Measurements from ENCODE around the gene SSBP3. TPM values are rescaled to one million over a fixed set of nuclear protein-coding genes. Genes with fewer than 3 reads are reported as not detected.

SSBP3 gene
- total RNA-seq, 2 experiments from 2014 or later, result 16.5 to 44.9 TPM

DNA sequence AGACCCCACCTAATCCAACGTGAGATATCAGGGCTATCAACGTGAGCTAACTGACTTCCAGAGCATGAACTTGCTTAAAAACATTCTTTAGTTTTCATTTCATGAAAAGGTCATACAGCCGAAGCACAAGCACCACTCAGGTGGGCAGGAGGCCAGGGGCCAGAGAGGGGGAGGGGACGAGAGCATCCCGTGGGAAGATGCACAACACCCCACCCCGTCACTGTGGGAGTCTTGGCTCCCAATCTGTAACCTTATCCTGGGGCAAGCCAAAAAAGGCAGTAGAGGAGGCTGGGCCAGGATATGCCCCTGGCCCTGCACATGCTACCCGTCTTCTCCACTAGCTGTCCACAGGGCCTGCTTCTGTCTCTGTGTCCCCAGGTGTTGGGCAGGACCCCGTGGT, 31.4 kb downstream of the SSBP3 start:
- peaks cover 94% of the 10 kb centered on the region for H3K4me1 ChIP-seq (ENCODE audit: insufficient read depth, low read length, poor library complexity, severe bottlenecking)
- no peaks in the 10 kb centered on the region for H3K9me2 ChIP-seq (ENCODE audit: insufficient read depth, low read length)
- peaks cover 35% of the 10 kb centered on the region; the same call in 1 of the 2 replicates for H3K79me2 ChIP-seq (ENCODE audit: insufficient read depth, low read depth, low read length)
- H3K4me2 ChIP-seq (ENCODE audit: low read length), result peak overlapping the region; percentile 82
- peak overlapping the region; percentile 95 for H3K27ac ChIP-seq (ENCODE audit: low read depth, low read length, poor library complexity, severe bottlenecking)
- ChIA-PET POLR2A (interaction anchor here (0.6 to 1.9 kb wide), 4 partner anchors 9 to 512 kb away, joined by 3 to 8 read pairs (median 6); partner anchors contain the start of gene DHCR24), CTCF (ENCODE audit: unreplicated experiment) (interaction anchor here (0.9 kb wide), 1 partner anchor 10 kb away, joined by 3 read pairs; no protein-coding TSS in a partner anchor)
- no peak overlapping the region for H2AFZ ChIP-seq (ENCODE audit: low read length)
- no peak for TF ChIP-seq EZH2phosphoT487 (IDR thresholded peaks at IDR 0.05; ENCODE audit: borderline replicate concordance, low read depth, low read length)
- TF ChIP-seq, protein P1, sequence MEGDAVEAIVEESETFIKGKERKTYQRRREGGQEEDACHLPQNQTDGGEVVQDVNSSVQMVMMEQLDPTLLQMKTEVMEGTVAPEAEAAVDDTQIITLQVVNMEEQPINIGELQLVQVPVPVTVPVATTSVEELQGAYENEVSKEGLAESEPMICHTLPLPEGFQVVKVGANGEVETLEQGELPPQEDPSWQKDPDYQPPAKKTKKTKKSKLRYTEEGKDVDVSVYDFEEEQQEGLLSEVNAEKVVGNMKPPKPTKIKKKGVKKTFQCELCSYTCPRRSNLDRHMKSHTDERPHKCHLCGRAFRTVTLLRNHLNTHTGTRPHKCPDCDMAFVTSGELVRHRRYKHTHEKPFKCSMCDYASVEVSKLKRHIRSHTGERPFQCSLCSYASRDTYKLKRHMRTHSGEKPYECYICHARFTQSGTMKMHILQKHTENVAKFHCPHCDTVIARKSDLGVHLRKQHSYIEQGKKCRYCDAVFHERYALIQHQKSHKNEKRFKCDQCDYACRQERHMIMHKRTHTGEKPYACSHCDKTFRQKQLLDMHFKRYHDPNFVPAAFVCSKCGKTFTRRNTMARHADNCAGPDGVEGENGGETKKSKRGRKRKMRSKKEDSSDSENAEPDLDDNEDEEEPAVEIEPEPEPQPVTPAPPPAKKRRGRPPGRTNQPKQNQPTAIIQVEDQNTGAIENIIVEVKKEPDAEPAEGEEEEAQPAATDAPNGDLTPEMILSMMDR (conservative IDR thresholded peaks at IDR 0.05; ENCODE audit: low read length), result no peak
- DNase-seq (ENCODE audit: low spot score), result no peak
- no peaks in the 10 kb centered on the region for H4K20me1 ChIP-seq (ENCODE audit: insufficient read depth, low read length)
- no peaks in the 10 kb centered on the region for H3K9me3 ChIP-seq (ENCODE audit: low read length)
- H3K4me3 ChIP-seq (ENCODE audit: low read depth, low read length, poor library complexity, severe bottlenecking), result peak overlapping the region; percentile 57
- BruUV-seq (replicated peaks), result no TSS peak
- intact Hi-C loops (cut with micrococcal nuclease; ENCODE audit: unreplicated experiment), result no loop called here
- peaks cover 6% of the 10 kb centered on the region; the same call in 1 of the 2 replicates for H3K36me3 ChIP-seq (ENCODE audit: insufficient read depth, low read length)

DNA sequence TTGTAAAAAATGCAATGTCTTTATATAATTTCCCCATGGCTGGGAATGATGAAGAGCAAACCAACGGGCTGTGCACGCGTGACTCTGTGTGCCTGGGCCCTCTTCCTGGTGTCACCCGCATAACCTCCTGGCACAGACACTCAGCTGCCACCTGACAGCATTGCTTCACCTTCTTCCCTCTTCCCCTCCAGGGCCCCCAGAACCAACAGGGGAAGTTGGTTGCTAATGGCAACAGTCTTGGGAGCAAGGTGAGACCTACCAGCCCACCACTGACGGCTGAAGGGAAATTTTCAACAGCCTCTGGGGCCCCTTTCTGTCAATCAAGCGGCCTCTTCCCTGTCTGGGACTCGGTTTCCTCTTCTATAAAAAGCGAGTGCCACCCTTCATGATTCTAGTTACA, 33.2 kb downstream of the SSBP3 start:
- Histone ChIP-seq H3K79me2 (ENCODE audit: insufficient read depth, low read depth, low read length) (peaks cover 29% of the 10 kb centered on the region; the same call in 1 of the 2 replicates), H3K9me2 (ENCODE audit: insufficient read depth, low read length) (no peaks in the 10 kb centered on the region), H4K20me1 (ENCODE audit: insufficient read depth, low read length) (no peaks in the 10 kb centered on the region), H2AFZ (ENCODE audit: low read length) (no peak overlapping the region), H3K4me1 (ENCODE audit: insufficient read depth, low read length, poor library complexity, severe bottlenecking) (peaks cover 78% of the 10 kb centered on the region), H3K36me3 (ENCODE audit: insufficient read depth, low read length) (peaks cover 12% of the 10 kb centered on the region; the same call in 1 of the 2 replicates), H3K4me2 (ENCODE audit: low read length) (peak overlapping the region; percentile 82), H3K27ac (ENCODE audit: low read depth, low read length, poor library complexity, severe bottlenecking) (peak overlapping the region; percentile 95), H3K9me3 (ENCODE audit: low read length) (no peaks in the 10 kb centered on the region), H3K4me3 (ENCODE audit: low read depth, low read length, poor library complexity, severe bottlenecking) (peak overlapping the region; percentile 41)
- ChIA-PET CTCF (ENCODE audit: unreplicated experiment) (no interaction called here), POLR2A (no interaction called here)
- intact Hi-C loops (cut with micrococcal nuclease; ENCODE audit: unreplicated experiment), result no loop called here
- TF ChIP-seq, protein P1 (conservative IDR thresholded peaks at IDR 0.05; ENCODE audit: low read length), result no peak
- no peak for TF ChIP-seq EZH2phosphoT487 (IDR thresholded peaks at IDR 0.05; ENCODE audit: borderline replicate concordance, low read depth, low read length)
- BruUV-seq (replicated peaks), result no TSS peak
- DNase-seq (ENCODE audit: low spot score), result peak; percentile 73

DNA sequence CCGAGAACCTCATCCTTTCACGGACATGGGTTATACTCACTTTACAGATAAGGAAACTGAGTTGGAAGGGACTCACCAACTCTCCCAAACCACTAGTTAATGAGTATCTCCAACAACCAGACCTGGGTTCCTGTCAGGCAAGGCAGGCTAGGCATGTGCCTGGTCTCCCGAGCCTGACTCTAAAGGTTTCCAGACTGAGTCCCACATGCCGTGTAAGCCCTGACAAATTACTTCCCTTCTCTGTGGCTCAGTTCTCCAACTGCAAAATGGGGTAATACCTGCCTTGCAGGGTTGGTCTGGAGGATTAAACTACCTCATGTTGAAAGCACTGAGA, 34.3 kb downstream of the SSBP3 start:
- ChIA-PET POLR2A (no interaction called here), CTCF (ENCODE audit: unreplicated experiment) (no interaction called here)
- TF ChIP-seq EZH2phosphoT487 (IDR thresholded peaks at IDR 0.05; ENCODE audit: borderline replicate concordance, low read depth, low read length), result no peak
- TF ChIP-seq, protein P1 (conservative IDR thresholded peaks at IDR 0.05; ENCODE audit: low read length), result no peak
- peaks cover 27% of the 10 kb centered on the region; the same call in 1 of the 2 replicates for H3K79me2 ChIP-seq (ENCODE audit: insufficient read depth, low read depth, low read length)
- no peaks in the 10 kb centered on the region for H3K9me2 ChIP-seq (ENCODE audit: insufficient read depth, low read length)
- H3K4me3 ChIP-seq (ENCODE audit: low read depth, low read length, poor library complexity, severe bottlenecking), result no peak overlapping the region
- no TSS peak for BruUV-seq (replicated peaks)
- peaks cover 12% of the 10 kb centered on the region; the same call in 1 of the 2 replicates for H3K36me3 ChIP-seq (ENCODE audit: insufficient read depth, low read length)
- peak overlapping the region; percentile 82 for H3K4me2 ChIP-seq (ENCODE audit: low read length)
- peaks cover 68% of the 10 kb centered on the region for H3K4me1 ChIP-seq (ENCODE audit: insufficient read depth, low read length, poor library complexity, severe bottlenecking)
- DNase-seq (ENCODE audit: low spot score), result no peak
- H2AFZ ChIP-seq (ENCODE audit: low read length), result no peak overlapping the region
- peak overlapping the region; percentile 95 for H3K27ac ChIP-seq (ENCODE audit: low read depth, low read length, poor library complexity, severe bottlenecking)
- H4K20me1 ChIP-seq (ENCODE audit: insufficient read depth, low read length), result no peaks in the 10 kb centered on the region
- H3K9me3 ChIP-seq (ENCODE audit: low read length), result no peaks in the 10 kb centered on the region
- intact Hi-C loops (cut with micrococcal nuclease; ENCODE audit: unreplicated experiment), result no loop called here
